ENCODE data around the gene PPP3R1.

DNA sequence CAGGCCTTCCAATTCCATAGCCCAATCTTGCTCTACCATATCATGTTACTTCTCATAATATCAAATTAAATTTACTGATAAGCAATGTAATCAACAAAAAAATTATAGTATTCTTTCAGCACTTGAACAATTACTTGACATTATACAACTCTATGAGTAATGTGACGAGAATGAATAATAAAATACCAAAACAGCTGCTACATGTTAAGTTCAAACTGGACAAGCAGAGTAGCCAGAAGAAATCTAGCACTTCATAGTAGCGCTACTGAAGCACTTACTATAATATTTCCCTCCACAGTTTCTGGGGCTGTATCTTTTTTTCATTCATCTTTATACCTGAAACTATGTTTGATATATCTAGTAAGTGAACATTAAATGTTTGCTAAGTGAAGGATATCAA is 14.9 kb downstream of the PPP3R1 start:
- TF ChIP-seq CTCF (IDR thresholded peaks at IDR 0.05) (no peak), POLR2AphosphoS5 (IDR thresholded peaks at IDR 0.05) (no peak), POLR2A (IDR thresholded peaks at IDR 0.05) (no peak)
